Activated CD8-positive, alpha-beta memory T cell treated with anti-CD3 and anti-CD28 coated beads, Interleukin-2, amount 50 U/mL, for 24 hours (primary cell): ENCODE results near the gene RSPO4.

ENCODE experiments used
- DNase-seq: peaks from one replicate; pipeline ENCODE4 v3.0.0-alpha.2; 2020; ENCODE audit errors: extremely low read depth

The RSPO4 gene

GRCh38 chr20:967796-968742 lies 34.0 kb downstream of the RSPO4 start:
- no peak for DNase-seq

DNA sequence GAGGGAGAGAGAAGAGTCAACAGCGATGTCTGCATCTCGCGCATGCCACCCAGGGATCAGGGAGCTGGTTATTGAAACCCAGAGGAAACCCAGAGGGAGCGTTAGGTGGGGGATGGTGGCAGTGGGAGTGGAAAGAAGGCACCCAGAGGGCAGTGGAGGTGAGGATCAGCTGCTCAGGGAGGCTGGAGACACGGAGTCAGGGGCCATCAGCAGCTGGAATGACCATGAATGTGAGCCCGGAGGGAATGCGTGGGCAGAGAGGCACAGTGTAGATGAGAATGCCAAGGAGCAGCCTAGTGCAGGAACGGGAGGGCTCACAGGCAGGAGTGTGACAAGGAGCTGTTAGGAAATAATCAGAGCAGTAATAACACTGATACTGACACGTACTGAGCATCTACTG lies 36.2 kb downstream of the RSPO4 start:
- DNase-seq: no peak

- DNase-seq: no peak
These were observed 38.3 kb downstream of the RSPO4 start for GRCh38 chr20:963795-964194.

GRCh38 chr20:962683-963082 lies 39.4 kb downstream of the RSPO4 start:
- DNase-seq: no peak

DNA sequence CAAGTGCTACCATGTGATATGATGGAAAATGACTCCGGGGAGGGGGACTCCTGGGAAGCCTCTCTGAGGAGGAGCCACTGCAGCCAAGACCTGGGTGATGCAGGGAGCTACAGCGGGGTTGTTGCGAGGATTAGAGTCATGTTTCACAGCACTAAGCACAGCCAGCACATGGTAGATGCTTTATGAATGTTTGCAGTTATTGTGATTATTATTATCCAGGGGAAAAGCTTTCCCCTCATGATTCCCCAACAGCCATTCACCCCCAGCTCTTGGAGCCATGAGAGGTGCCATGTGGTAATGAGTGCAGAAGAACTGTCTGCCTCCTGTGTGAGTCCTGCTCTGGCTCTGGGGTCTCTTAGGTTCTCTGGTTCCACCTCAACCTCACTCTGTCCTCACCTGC lies 39.9 kb downstream of the RSPO4 start:
- DNase-seq: no peak

DNA sequence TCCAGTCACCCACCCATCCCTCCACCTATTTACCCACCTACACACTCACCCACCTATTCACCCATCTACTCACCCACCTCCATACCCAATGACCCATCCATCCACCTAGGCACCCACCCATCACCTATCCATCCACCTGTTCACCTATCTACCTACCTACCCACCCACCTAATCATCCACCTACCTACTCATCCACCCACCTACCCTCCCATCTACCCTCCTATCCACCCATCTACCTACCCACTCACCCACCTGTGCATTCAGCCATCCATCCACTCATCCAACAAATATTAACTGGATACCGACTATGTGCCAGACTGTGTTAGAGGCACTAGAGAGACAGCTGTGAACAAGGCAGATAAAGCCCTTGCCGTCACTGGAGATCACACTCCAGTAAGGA lies 40.3 kb downstream of the RSPO4 start:
- no peak for DNase-seq

DNA sequence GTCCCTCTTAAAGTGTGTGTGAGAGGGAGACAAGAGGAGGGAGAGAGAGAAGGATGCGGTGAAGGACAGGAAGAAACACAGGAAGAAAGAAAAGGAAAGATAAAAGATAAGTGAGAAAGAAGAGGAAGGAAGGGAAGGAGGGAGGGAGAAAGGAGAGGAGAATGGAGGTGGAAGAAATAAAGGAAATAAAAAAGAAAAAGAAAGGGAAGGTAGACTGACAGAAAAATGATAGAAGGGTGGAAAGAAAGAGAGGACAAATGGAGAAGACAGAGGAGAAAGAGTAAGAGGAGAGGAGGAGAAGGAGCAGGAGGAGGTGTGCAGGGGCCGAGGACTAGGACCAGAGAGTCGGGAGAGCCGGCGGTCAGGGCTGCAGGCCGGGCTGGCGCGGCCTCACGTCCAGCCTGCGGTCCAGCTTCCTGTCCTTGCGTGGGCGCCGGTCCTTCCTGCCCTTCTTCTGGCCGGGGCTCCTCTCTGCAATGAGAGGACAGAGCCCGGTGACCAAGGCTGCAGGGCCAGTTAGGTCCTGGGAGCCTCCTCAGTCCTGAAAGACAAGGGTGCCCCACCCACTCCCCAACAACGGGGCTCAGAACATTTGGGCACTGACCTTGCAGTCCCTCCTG lies 42.0 kb downstream of the RSPO4 start:
- no peak for DNase-seq

DNA sequence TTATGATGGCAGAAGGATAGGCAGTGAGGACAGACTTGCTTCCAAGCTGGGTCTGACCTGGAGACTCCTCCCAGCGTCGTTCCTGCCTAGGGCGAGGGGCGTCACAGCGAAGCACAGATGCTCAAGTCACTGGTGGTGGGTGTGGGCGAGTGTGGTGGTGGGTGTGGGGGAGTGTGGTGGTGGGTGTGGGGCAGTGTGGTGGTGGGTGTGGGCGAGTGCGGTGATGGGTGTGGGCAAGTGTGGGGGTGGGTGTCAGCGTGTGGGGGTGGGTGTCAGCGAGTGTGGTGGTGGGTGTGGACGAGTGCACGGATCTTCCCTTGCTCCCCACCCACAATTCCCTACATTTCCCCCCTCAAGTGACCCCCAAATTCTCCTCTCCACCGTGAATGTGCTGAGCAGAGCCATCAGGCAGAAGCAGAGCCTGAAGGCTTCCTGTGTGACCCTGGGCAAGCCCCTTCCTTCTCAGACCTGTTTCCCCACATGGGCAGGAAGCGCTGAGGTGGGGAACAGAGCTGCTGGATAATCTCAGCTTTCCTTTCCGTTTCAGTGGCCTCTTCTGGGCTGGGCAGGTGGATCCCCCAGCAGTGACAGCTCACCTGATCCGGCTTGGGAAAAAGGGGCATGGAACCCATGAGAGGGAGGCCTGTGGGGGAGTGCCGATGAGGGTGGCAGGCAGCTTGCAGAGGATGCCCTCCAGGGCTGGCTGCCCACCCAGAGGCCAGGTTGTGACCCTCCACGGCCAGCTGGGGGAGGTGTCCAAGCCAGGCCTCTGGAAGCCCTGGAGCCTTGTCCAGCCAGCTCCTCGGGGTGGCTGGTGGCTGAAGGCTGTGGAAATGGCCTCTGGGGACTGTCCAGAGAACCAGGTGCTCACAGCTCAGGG lies 42.9 kb downstream of the RSPO4 start:
- no peak for DNase-seq

DNA sequence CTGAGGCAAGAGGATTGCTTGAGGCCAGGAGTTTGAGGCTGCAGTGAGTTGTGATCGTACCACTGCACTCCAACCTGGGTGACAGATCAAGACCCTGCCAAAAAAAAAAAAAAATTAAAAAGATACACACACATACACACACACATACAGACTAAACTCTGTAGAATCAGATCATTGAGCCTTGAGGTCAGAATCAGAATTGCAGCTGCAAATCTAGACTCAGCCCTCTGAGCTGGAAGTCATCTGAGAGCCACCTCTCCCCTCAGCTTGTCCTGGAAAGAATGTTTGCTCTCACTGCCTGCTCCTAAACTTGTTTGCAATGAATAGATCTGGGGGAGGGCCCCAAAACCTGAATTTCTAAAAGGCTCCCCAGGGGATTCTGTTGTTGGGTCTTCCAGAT lies 44.6 kb downstream of the RSPO4 start:
- DNase-seq: no peak

DNA sequence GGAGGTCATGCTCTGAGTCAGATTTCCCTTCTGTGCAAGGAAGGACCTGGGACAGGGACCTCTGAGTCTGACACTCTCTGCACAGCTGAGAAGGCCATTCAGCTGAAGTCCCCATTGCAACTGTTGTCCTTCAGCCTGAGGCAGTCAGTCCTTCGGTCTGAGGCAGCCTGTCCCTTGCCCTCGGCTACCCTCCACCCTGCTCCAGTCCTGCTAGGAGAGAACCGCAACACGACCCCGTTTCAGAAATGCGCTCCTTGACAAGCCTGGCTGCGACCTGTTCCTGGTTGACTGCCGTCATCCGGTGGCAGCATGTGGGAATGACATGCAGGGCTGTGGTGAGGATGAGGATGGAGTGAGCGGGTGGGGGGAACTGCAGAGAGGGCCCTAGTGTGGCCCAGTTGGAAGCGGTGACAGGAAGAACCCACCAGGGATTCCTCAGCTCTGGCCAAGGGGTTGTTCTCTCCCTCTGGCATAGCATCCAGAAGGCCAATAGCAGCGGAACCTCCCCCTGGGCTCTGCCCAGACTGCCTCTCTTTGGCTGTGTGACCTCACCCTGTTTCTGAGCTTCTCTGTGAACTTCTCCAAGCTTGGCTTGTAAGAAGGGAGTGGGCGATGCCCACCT lies 45.7 kb downstream of the RSPO4 start:
- DNase-seq: peak; percentile 27

- no peak for DNase-seq
These were observed 46.5 kb downstream of the RSPO4 start for GRCh38 chr20:955656-956055.

- no peak for DNase-seq
These were observed 47.0 kb downstream of the RSPO4 start for GRCh38 chr20:955111-955510.

GRCh38 chr20:953742-954141 lies 48.4 kb downstream of the RSPO4 start:
- DNase-seq: no peak

DNA sequence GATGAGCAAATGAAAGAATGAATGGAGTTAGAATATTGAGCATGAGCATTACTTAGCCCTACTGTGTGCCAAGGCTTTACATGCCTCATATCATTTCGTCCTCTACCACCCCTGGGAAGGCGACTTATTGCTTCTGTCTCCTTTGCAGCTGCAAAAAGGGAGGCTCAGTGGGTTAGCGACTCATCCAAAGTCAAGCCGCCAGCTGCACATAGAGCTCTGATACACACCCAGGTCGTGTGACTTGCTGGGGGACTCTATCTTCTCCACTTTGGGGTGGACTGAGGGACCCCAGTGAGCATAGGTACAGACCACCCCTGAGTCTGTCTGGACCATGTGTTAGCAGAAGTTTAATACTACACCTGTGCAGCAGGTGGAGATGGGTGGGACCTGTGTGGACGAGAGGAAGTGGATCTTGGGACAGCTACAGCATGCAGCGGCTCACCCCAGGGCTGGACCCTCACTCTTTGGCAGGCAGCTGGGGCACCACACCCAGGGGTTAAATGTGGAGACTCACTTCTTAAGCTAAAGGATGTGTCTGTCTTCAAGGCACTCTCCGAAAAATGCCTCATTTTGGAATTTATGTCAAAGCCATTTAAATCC lies 49.8 kb downstream of the RSPO4 start:
- DNase-seq: no peak

- DNase-seq: no peak
These were observed 50.5 kb downstream of the RSPO4 start for GRCh38 chr20:951384-952169.

- no peak for DNase-seq
These were observed 52.4 kb downstream of the RSPO4 start for GRCh38 chr20:949717-950116.

DNA sequence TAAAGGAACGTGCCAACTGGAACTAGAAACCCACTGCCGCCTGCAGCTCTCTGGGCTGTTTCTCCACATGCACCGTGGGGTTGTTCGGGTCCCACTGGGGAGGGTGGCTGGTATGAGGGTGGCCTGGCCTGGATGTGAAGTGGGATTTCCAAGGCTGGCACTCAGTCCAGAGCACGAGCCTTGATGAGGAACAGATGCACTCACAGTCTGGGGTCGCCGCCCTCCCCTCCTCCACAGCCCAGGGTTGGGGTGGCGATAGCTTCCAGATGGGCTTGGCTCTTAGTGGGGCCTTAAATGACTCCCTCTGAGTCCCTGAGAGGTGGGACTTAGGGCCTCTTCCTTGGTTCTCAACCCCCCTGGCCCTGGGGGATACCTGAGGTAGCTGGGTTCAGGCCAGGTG lies 55.3 kb downstream of the RSPO4 start:
- no peak for DNase-seq

- DNase-seq: no peak
These were observed 56.3 kb downstream of the RSPO4 start for GRCh38 chr20:945841-946240.

DNA sequence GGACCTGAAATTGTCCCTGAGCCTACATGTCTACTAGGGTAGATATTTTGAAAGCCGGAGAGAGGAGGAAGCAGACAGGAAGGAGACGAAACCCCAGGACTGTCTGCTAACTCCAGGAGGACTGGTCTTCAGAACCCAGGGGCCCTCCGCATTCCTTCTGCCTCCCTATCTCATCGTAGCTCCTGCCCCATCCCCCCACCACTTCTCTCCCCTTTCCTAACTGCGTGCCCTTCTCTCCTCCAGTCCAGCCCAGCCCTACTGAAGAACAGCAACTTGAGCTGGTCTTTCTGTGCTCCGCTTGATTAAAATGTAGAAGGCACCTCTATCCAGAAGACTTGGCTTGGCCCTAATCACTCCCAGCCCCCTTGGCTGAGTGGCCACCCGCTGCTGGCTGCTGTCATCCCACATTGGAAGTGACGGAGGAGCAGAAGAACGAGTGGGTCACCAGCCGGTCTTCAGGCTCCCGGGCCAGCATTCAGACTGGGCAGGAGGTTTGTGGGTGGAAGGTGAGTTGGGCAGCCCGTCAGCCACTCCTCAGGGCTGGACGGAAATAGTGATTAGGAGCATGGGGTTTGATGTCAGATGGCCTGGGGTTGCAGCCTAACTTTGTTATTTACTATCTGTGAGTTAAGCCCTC lies 57.2 kb downstream of the RSPO4 start:
- no peak for DNase-seq

DNA sequence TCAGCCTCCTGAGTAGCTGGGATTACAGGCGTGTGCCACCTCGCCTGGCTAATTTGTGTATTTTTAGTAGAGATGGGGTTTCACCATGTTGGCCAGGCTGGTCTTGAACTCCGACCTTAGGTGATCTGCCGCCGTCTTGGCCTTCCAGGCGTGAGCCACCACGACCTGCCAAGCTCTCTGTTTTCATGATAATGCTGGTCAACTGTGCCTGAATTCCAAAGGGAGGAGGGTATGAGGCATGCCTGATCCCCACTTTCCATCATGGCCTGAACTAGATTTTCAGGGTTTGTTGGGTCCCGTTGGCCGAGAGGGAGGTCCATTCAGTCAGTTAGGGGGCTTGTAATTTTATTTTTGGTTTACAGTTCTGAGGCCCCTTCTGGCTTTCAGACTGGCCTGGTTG lies 58.0 kb downstream of the RSPO4 start:
- no peak for DNase-seq
